ENCODE data around the gene ZNF385A.

- TF ChIP-seq EZH2phosphoT487 (IDR thresholded peaks at IDR 0.05; ENCODE audit: borderline replicate concordance, low read length) (no peak), CTCF (IDR thresholded peaks at IDR 0.05; ENCODE audit: low read depth, low read length, poor library complexity, severe bottlenecking) (no peak)
Measured at GRCh38 chr12:54333420-54334034, 51.0 kb downstream of the ZNF385A start.

Data from DOHH2 (cell line).